Neural cell (in vitro differentiated cells): ENCODE data around the gene EREG.
"Not testable (repeated sequence)": the region's sequence is repeated elsewhere in the genome, so short reads cannot be mapped to it uniquely, and the experiment has no call there.

Experiments used
- EZH2 ChIP-seq: fragments of 200-600, 300-800 bp; shearing (Covaris generic), sonication (generic); IDR thresholded peaks from 2 replicates; pipeline ENCODE4 v1.6.1; 2014; ENCODE audit warnings: antibody characterized with exemption, low read length, borderline replicate concordance, mild to moderate bottlenecking; ENCODE audit not compliant: insufficient read depth, poor library complexity, severe bottlenecking
- POLR2AphosphoS5 ChIP-seq: IDR thresholded peaks from 2 replicates; pipeline ENCODE4 v1.6.1; 2012
- SMC3 ChIP-seq: fragments of 450-650 bp; conservative IDR thresholded peaks from 2 replicates; pipeline ENCODE4 v1.6.1; 2014; ENCODE audit warnings: antibody characterized with exemption, mild to moderate bottlenecking, moderate library complexity; ENCODE audit not compliant: poor library complexity
- TF ChIP-seq, protein P1 (sequence below): fragments of 450-650 bp; IDR thresholded peaks from 2 replicates; pipeline ENCODE4 v1.5.1; 2014; ENCODE audit warnings: antibody characterized with exemption, mild to moderate bottlenecking, moderate library complexity; ENCODE audit not compliant: poor library complexity, severe bottlenecking
- TF ChIP-seq, protein P2 (sequence below): IDR thresholded peaks from 2 replicates; pipeline ENCODE4 v1.6.1; 2012; ENCODE audit warnings: borderline replicate concordance

- TF ChIP-seq, protein P1, sequence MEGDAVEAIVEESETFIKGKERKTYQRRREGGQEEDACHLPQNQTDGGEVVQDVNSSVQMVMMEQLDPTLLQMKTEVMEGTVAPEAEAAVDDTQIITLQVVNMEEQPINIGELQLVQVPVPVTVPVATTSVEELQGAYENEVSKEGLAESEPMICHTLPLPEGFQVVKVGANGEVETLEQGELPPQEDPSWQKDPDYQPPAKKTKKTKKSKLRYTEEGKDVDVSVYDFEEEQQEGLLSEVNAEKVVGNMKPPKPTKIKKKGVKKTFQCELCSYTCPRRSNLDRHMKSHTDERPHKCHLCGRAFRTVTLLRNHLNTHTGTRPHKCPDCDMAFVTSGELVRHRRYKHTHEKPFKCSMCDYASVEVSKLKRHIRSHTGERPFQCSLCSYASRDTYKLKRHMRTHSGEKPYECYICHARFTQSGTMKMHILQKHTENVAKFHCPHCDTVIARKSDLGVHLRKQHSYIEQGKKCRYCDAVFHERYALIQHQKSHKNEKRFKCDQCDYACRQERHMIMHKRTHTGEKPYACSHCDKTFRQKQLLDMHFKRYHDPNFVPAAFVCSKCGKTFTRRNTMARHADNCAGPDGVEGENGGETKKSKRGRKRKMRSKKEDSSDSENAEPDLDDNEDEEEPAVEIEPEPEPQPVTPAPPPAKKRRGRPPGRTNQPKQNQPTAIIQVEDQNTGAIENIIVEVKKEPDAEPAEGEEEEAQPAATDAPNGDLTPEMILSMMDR, result not testable (repeated sequence)
- not testable (repeated sequence) for TF ChIP-seq EZH2, SMC3, POLR2AphosphoS5
- TF ChIP-seq, protein P2, sequence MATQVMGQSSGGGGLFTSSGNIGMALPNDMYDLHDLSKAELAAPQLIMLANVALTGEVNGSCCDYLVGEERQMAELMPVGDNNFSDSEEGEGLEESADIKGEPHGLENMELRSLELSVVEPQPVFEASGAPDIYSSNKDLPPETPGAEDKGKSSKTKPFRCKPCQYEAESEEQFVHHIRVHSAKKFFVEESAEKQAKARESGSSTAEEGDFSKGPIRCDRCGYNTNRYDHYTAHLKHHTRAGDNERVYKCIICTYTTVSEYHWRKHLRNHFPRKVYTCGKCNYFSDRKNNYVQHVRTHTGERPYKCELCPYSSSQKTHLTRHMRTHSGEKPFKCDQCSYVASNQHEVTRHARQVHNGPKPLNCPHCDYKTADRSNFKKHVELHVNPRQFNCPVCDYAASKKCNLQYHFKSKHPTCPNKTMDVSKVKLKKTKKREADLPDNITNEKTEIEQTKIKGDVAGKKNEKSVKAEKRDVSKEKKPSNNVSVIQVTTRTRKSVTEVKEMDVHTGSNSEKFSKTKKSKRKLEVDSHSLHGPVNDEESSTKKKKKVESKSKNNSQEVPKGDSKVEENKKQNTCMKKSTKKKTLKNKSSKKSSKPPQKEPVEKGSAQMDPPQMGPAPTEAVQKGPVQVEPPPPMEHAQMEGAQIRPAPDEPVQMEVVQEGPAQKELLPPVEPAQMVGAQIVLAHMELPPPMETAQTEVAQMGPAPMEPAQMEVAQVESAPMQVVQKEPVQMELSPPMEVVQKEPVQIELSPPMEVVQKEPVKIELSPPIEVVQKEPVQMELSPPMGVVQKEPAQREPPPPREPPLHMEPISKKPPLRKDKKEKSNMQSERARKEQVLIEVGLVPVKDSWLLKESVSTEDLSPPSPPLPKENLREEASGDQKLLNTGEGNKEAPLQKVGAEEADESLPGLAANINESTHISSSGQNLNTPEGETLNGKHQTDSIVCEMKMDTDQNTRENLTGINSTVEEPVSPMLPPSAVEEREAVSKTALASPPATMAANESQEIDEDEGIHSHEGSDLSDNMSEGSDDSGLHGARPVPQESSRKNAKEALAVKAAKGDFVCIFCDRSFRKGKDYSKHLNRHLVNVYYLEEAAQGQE, result not testable (repeated sequence)
Observed at GRCh38 chr4:74340421-74340820, 24.5 kb upstream of the EREG start.
